GM23338 (cell line): ENCODE data around the gene CDH4. TPM values are rescaled to one million over a fixed set of nuclear protein-coding genes. Genes with fewer than 3 reads are reported as not detected.
A peak's percentile ranks its signal among the peaks of the same experiment; 100 is the strongest.

Source experiments
- ATAC-seq: fragments of 200-7000 bp; cut with Tn5 transposase; 3 replicates; pipeline ENCODE4 v1.9.1; 2020
- DNase-seq: peaks from one replicate; pipeline ENCODE4 v3.0.0-alpha.2; 2015; ENCODE audit warnings: low spot score
- H2AFZ ChIP-seq: fragments of 200-600 bp; sonication (generic); 2 replicates; pipeline ENCODE4 v1.8.0; 2016; ENCODE audit warnings: antibody characterized with exemption, mild to moderate bottlenecking, moderate library complexity
- H3F3A ChIP-seq: fragments of 200-600 bp; sonication (generic); replicated peaks from 2 replicates; pipeline ENCODE4 v1.8.0; 2017; ENCODE audit warnings: antibody characterized with exemption, mixed run types, low read depth
- H3K27ac ChIP-seq: fragments of 200-600 bp; sonication (generic); 2 replicates; pipeline ENCODE4 v1.6.1; 2016; ENCODE audit warnings: low read depth
- H3K27me3 ChIP-seq: fragments of 200-600 bp; sonication (generic); 2 replicates; pipeline ENCODE4 v1.8.0; 2016; ENCODE audit warnings: mild to moderate bottlenecking, mixed run types, moderate library complexity; ENCODE audit not compliant: insufficient read depth
- H3K36me3 ChIP-seq: fragments of 200-600 bp; sonication (generic); 2 replicates; pipeline ENCODE4 v1.8.0; 2016; ENCODE audit warnings: mild to moderate bottlenecking; ENCODE audit not compliant: insufficient read depth
- H3K4me1 ChIP-seq: fragments of 200-600 bp; sonication (generic); 2 replicates; pipeline ENCODE4 v1.8.0; 2016; ENCODE audit warnings: mild to moderate bottlenecking, moderate library complexity; ENCODE audit not compliant: insufficient read depth
- H3K4me2 ChIP-seq: fragments of 200-600 bp; sonication (generic); 2 replicates; pipeline ENCODE4 v1.7.1; 2017; ENCODE audit warnings: mixed run types
- H3K4me3 ChIP-seq: fragments of 200-600 bp; sonication (generic); 2 replicates; pipeline ENCODE4 v1.6.1; 2016; ENCODE audit warnings: mixed run types
- H3K79me2 ChIP-seq: fragments of 200-600 bp; sonication (generic); replicated peaks from 2 replicates; pipeline ENCODE4 v1.8.0; 2017; ENCODE audit warnings: mild to moderate bottlenecking; ENCODE audit not compliant: insufficient read depth
- H3K9me2 ChIP-seq: fragments of 200-600 bp; sonication (generic); 2 replicates; pipeline ENCODE4 v1.8.0; 2017; ENCODE audit not compliant: insufficient read depth
- H4K20me1 ChIP-seq: fragments of 200-600 bp; sonication (generic); replicated peaks from 2 replicates; pipeline ENCODE4 v1.8.0; 2017; ENCODE audit warnings: mild to moderate bottlenecking; ENCODE audit not compliant: insufficient read depth
- H3K27ac Mint-ChIP-seq: 2 replicates; pipeline ENCODE4 v1.8.0; 2020; ENCODE audit warnings: inconsistent platforms, mild to moderate bottlenecking, moderate library complexity, mixed read lengths
- H3K27me3 Mint-ChIP-seq: 3 replicates; pipeline ENCODE4 v1.8.0; 2022; ENCODE audit warnings: low read depth, mild to moderate bottlenecking, moderate library complexity, mixed read lengths, inconsistent platforms; ENCODE audit not compliant: insufficient read depth, poor library complexity
- H3K36me3 Mint-ChIP-seq: 3 replicates; pipeline ENCODE4 v1.8.0; 2021; ENCODE audit warnings: low read depth, mild to moderate bottlenecking, inconsistent platforms, moderate library complexity, mixed read lengths
- H3K4me1 Mint-ChIP-seq: 3 replicates; pipeline ENCODE4 v1.8.0; 2020; ENCODE audit warnings: mild to moderate bottlenecking, inconsistent platforms, mixed read lengths
- H3K4me3 Mint-ChIP-seq: 3 replicates; pipeline ENCODE4 v1.8.0; 2021; ENCODE audit warnings: moderate library complexity, mild to moderate bottlenecking, inconsistent platforms, mixed read lengths
- H3K9me3 Mint-ChIP-seq: 3 replicates; pipeline ENCODE4 v1.8.0; 2020; ENCODE audit warnings: moderate library complexity, mild to moderate bottlenecking, inconsistent platforms, mixed read lengths
- CREB1 ChIP-seq: fragments of 250-450 bp; sonication (Bioruptor Pico); IDR thresholded peaks from 2 replicates; pipeline ENCODE4 v1.5.0; 2020; ENCODE audit warnings: low read depth, mild to moderate bottlenecking, moderate library complexity
- CTCF ChIP-seq, 2 experiments: fragments of 200-600 bp in 1 of 2; sonication (generic) in 1 of 2; conservative IDR thresholded peaks; 2 replicates each; pipeline versions ENCODE4 v1.5.1 to v1.6.1; 2016 to 2017; ENCODE audit warnings: antibody characterized with exemption in 2 of 2, low read depth in 2 of 2, mild to moderate bottlenecking in 2 of 2, moderate library complexity in 1 of 2
- EZH2 ChIP-seq: fragments of 200-600 bp; sonication (generic); IDR thresholded peaks from one replicate; pipeline ENCODE4 v1.8.0; 2017; ENCODE audit warnings: antibody characterized with exemption, mild to moderate bottlenecking, low read depth; ENCODE audit not compliant: unreplicated experiment
- EZH2phosphoT487 ChIP-seq: fragments of 200-600 bp; sonication (generic); IDR thresholded peaks from one replicate; pipeline ENCODE4 v1.8.1; 2018; ENCODE audit warnings: antibody characterized with exemption; ENCODE audit not compliant: unreplicated experiment
- JUNB ChIP-seq: IDR thresholded peaks from one replicate; pipeline ENCODE4 v1.6.1; 2016; ENCODE audit warnings: antibody characterized with exemption; ENCODE audit not compliant: unreplicated experiment
- NANOG ChIP-seq: IDR thresholded peaks from 2 replicates; pipeline ENCODE4 v1.6.1; 2016; ENCODE audit warnings: antibody characterized with exemption, borderline replicate concordance
- POLR2AphosphoS5 ChIP-seq: IDR thresholded peaks from 2 replicates; pipeline ENCODE4 v1.6.1; 2016; ENCODE audit warnings: antibody characterized with exemption, low read depth
- REST ChIP-seq: IDR thresholded peaks from one replicate; pipeline ENCODE4 v1.6.1; 2018; ENCODE audit warnings: antibody characterized with exemption; ENCODE audit not compliant: unreplicated experiment
- ZNF114 ChIP-seq: fragments of 250-450 bp; sonication (Bioruptor Pico); IDR thresholded peaks from 2 replicates; pipeline ENCODE4 v1.5.0; 2020; ENCODE audit warnings: mild to moderate bottlenecking, moderate library complexity
- ZNF331 ChIP-seq: fragments of 250-450 bp; sonication (Bioruptor Pico); IDR thresholded peaks from 2 replicates; pipeline ENCODE4 v1.5.0; 2020; ENCODE audit warnings: low read depth, mild to moderate bottlenecking, moderate library complexity
- polyA plus RNA-seq: library from polyadenylated mRNA; unstranded; fragments of >200 nt; fragmentation: Nextera tagmentation; extraction: Ambion mirVana; gene quantifications from 2 replicates; pipeline ENCODE4 v1.2.1, GENCODE V29; 2016
- total RNA-seq: library from RNA; depleted of rRNA; stranded (reverse); fragments of >200 nt; shearing (Covaris generic); gene quantifications from 2 replicates; pipeline ENCODE4 v1.2.3, GENCODE V29; 2014

Gene CDH4
- total and polyA plus RNA-seq, 2 experiments from 2014 or later, result 1.2 to 4.2 TPM

GRCh38 chr20:61636531-61637116, 384.6 kb downstream of the CDH4 start:
- no peaks in the 10 kb centered on the region for H3K9me3 Mint-ChIP-seq
- peak overlapping the region; percentile 63 for H3K4me2 ChIP-seq
- TF ChIP-seq CREB1 (CRISPR knock-in tag) (no peak), EZH2phosphoT487 (no peak), NANOG (no peak), ZNF331 (CRISPR knock-in tag) (no peak), JUNB (no peak), ZNF114 (CRISPR knock-in tag) (no peak)

GRCh38 chr20:61638802-61639585, 386.9 kb downstream of the CDH4 start:
- no peaks in the 10 kb centered on the region for H4K20me1 ChIP-seq
- no peak overlapping the region for H2AFZ ChIP-seq
- H3K27ac ChIP-seq, result no peak overlapping the region
- H3K4me3 ChIP-seq, result no peak overlapping the region
- H3K36me3 Mint-ChIP-seq, result no peaks in the 10 kb centered on the region; the same call in 2 of the 3 replicates
- H3K27ac Mint-ChIP-seq, result no peak overlapping the region
- H3K4me2 ChIP-seq, result no peak overlapping the region
- peaks cover 8% of the 10 kb centered on the region; the same call in 1 of the 2 replicates for H3K4me1 ChIP-seq
- no peaks in the 10 kb centered on the region for H3F3A ChIP-seq
- H3K27me3 Mint-ChIP-seq, result peaks cover 18% of the 10 kb centered on the region
- H3K79me2 ChIP-seq, result no peaks in the 10 kb centered on the region
- H3K4me1 Mint-ChIP-seq, result peaks cover 17% of the 10 kb centered on the region
- ATAC-seq (no peak), DNase-seq (no peak)
- H3K36me3 ChIP-seq, result no peaks in the 10 kb centered on the region
- no peaks in the 10 kb centered on the region for H3K27me3 ChIP-seq
- H3K4me3 Mint-ChIP-seq, result no peak overlapping the region
- peaks cover 10% of the 10 kb centered on the region; the same call in 2 of the 3 replicates for H3K9me3 Mint-ChIP-seq
- no peaks in the 10 kb centered on the region for H3K9me2 ChIP-seq
- TF ChIP-seq CTCF (conservative IDR thresholded peaks at IDR 0.05; ENCODE audit: low read depth in 2 of 2), result no peak
- TF ChIP-seq EZH2, result no peak
- TF ChIP-seq POLR2AphosphoS5, result no peak
- TF ChIP-seq REST, result no peak
- no peak for TF ChIP-seq EZH2phosphoT487

More at GRCh38 chr20:61636531-61637116, 384.6 kb downstream of the CDH4 start:
- Histone ChIP-seq H3F3A (no peaks in the 10 kb centered on the region), H3K36me3 (no peaks in the 10 kb centered on the region), H3K4me1 (peaks cover 8% of the 10 kb centered on the region; the same call in 1 of the 2 replicates), H3K27ac (0 out of 2 replicates have a peak overlapping the region, but pooled peaks have one; percentile 16), H3K27me3 (no peaks in the 10 kb centered on the region), H2AFZ (peak overlapping the region; percentile 66), H3K9me2 (no peaks in the 10 kb centered on the region), H4K20me1 (no peaks in the 10 kb centered on the region), H3K79me2 (no peaks in the 10 kb centered on the region), H3K4me3 (no peak overlapping the region)
- DNase-seq, result peak; percentile 38
- peak; percentile 66 for ATAC-seq
- Mint-ChIP-seq H3K27me3 (peaks cover 10% of the 10 kb centered on the region), H3K4me1 (peaks cover 17% of the 10 kb centered on the region), H3K27ac (peak overlapping the region; percentile 12; the same call in 1 of the 2 replicates), H3K4me3 (no peak overlapping the region; the same call in 2 of the 3 replicates), H3K36me3 (no peaks in the 10 kb centered on the region; the same call in 2 of the 3 replicates)
